K562 (cell line): ENCODE results near the gene OTOG. TPM values are rescaled to one million over a fixed set of nuclear protein-coding genes. Genes with fewer than 3 reads are reported as not detected.

Experiments
- ATAC-seq: fragments of 200-7000 bp; cut with Tn5 transposase; 3 replicates; pipeline ENCODE4 v1.9.1; 2020; ENCODE audit warnings: moderate library complexity
- BruUV-seq: library from RNA; stranded (reverse); fragments of 400-500 nt; replicated peaks from 2 replicates; lab custom pipeline; 2021; lab: Mats Ljungman, UMichigan
- CTCF ChIA-PET: fragments of 300-600 bp; formaldehyde crosslinking; extraction: SDS; loops from one replicate; lab custom pipeline; 2021; ENCODE audit warnings: low intra/inter-chr PET ratio; lab: Yijun Ruan, JAX
- POLR2A ChIA-PET: fragments of 300-600, 350-650 bp; sonication (Branson Sonifier 250); formaldehyde crosslinking; extraction: SDS; loops from one replicate; lab custom pipeline; 2021; ENCODE audit warnings: antibody characterized with exemption, inconsistent platforms; lab: Yijun Ruan, JAX
- DNase-seq, 4 experiments: peaks; one replicate each; pipeline versions ENCODE4 v3.0.0 to v3.0.0-alpha.2; 2011 to 2018; ENCODE audit warnings: low spot score in 3 of 4, mixed read lengths in 3 of 4; ENCODE audit errors: extremely low read depth in 1 of 4
- FAIRE-seq: peaks from 2 replicates; lab custom pipeline; 2011; peaks lifted over from hg19 to GRCh38; lab: Jason Lieb, UNC
- H2AFZ ChIP-seq: 2 replicates; pipeline ENCODE4 v1.6.0; 2011; ENCODE audit warnings: low read depth, low read length, control low read depth, inconsistent platforms
- H3K27ac ChIP-seq: fragments of 200-600 bp; 3 replicates; pipeline ENCODE4 v1.8.0; 2011; ENCODE audit warnings: low read depth, mild to moderate bottlenecking, control low read depth, inconsistent platforms, low read length, moderate library complexity, mixed read lengths; ENCODE audit errors: extremely low read depth
- H3K27me3 ChIP-seq, 2 experiments: fragments of 300-600 bp in 1 of 2; 2 replicates in 1 of 2; 3 replicates in 1 of 2; pipeline versions ENCODE4 v1.6.0 to v1.8.0; 2011; ENCODE audit warnings: inconsistent platforms in 2 of 2, low read length in 2 of 2, mild to moderate bottlenecking in 1 of 2, mixed read lengths in 1 of 2, moderate library complexity in 1 of 2; ENCODE audit not compliant: control insufficient read depth in 2 of 2, insufficient read depth in 2 of 2
- H3K36me3 ChIP-seq: fragments of 300-600 bp; 3 replicates; pipeline ENCODE4 v1.8.0; 2011; ENCODE audit warnings: mild to moderate bottlenecking, low read length, inconsistent platforms; ENCODE audit not compliant: control insufficient read depth, insufficient read depth
- H3K4me1 ChIP-seq, 2 experiments: fragments of 200-600 bp in 1 of 2; replicated peaks in 1 of 2; 2 replicates in 1 of 2; 3 replicates in 1 of 2; pipeline versions ENCODE4 v1.5.1 to v1.8.0; 2011; ENCODE audit warnings: inconsistent platforms in 2 of 2, low read length in 2 of 2, mild to moderate bottlenecking in 1 of 2, mixed read lengths in 1 of 2, moderate library complexity in 1 of 2; ENCODE audit not compliant: control insufficient read depth in 2 of 2, insufficient read depth in 2 of 2
- H3K4me2 ChIP-seq: 2 replicates; pipeline ENCODE4 v1.6.1; 2011; ENCODE audit warnings: low read length, control low read depth, inconsistent platforms, mixed read lengths; ENCODE audit not compliant: insufficient read depth
- H3K4me3 ChIP-seq: fragments of 200-600 bp; sonication (generic), shearing (Covaris generic); 2 replicates; pipeline ENCODE4 v1.5.1; 2016; ENCODE audit warnings: control low read depth, inconsistent platforms
- H3K79me2 ChIP-seq: fragments of 200-600 bp; 3 replicates; pipeline ENCODE4 v1.8.0; 2011; ENCODE audit warnings: low read length, inconsistent platforms; ENCODE audit not compliant: control insufficient read depth, insufficient read depth
- H3K9ac ChIP-seq, 2 experiments: 2 replicates each; pipeline versions ENCODE4 v1.6.0 to v1.6.1; 2011; ENCODE audit warnings: low read depth in 2 of 2, low read length in 2 of 2, control low read depth in 1 of 2, inconsistent platforms in 1 of 2, mild to moderate bottlenecking in 1 of 2, mixed read lengths in 1 of 2; ENCODE audit not compliant: insufficient read depth in 1 of 2
- H3K9me1 ChIP-seq: one replicate; pipeline ENCODE4 v1.6.0; 2011; ENCODE audit warnings: inconsistent platforms, mild to moderate bottlenecking, low read length, moderate library complexity; ENCODE audit not compliant: control insufficient read depth, insufficient read depth
- H3K9me3 ChIP-seq: replicated peaks from 2 replicates; pipeline ENCODE4 v1.5.1; 2011; ENCODE audit warnings: low read depth, low read length, inconsistent platforms; ENCODE audit not compliant: control insufficient read depth, insufficient read depth
- H4K20me1 ChIP-seq: replicated peaks from 2 replicates; pipeline ENCODE4 v1.6.1; 2011; ENCODE audit warnings: low read length, inconsistent platforms, mixed read lengths; ENCODE audit not compliant: control insufficient read depth, insufficient read depth
- BDP1 ChIP-seq: IDR thresholded peaks from 3 replicates; pipeline ENCODE4 v1.6.1; 2011; ENCODE audit not compliant: insufficient read length, insufficient read depth
- BRD4 ChIP-seq: fragments of 200-600 bp; sonication (generic); IDR thresholded peaks from 2 replicates; pipeline ENCODE4 v1.6.1; 2017; ENCODE audit warnings: inconsistent platforms
- CC2D1A ChIP-seq: fragments of 450-650 bp; IDR thresholded peaks from 2 replicates; pipeline ENCODE4 v1.6.1; 2017; ENCODE audit warnings: mild to moderate bottlenecking
- CHCHD3 ChIP-seq: fragments of 250-450 bp; sonication (Bioruptor Pico); IDR thresholded peaks from 2 replicates; pipeline ENCODE4 v2.1.2; 2022; ENCODE audit warnings: mild to moderate bottlenecking
- FOXK1 ChIP-seq: sonication (generic); formaldehyde crosslinking; IDR thresholded peaks from 2 replicates; pipeline ENCODE4 v1.8.0; 2022; ENCODE audit warnings: missing genetic modification reagents, mild to moderate bottlenecking, borderline replicate concordance
- HDAC3 ChIP-seq: fragments of 450-650 bp; IDR thresholded peaks from 2 replicates; pipeline ENCODE4 v1.6.1; 2018; ENCODE audit warnings: borderline replicate concordance, mild to moderate bottlenecking, moderate library complexity; ENCODE audit not compliant: partially characterized antibody
- RB1 ChIP-seq: fragments of 450-650 bp; IDR thresholded peaks from 2 replicates; pipeline ENCODE4 v1.6.1; 2017; ENCODE audit warnings: low read depth, mild to moderate bottlenecking
- SAP30 ChIP-seq: fragments of 200-600 bp; sonication (generic); IDR thresholded peaks from 2 replicates; pipeline ENCODE4 v1.6.1; 2012; ENCODE audit warnings: borderline replicate concordance, low read depth, mild to moderate bottlenecking, moderate library complexity, low read length, control low read depth, inconsistent platforms; ENCODE audit not compliant: insufficient read depth, poor library complexity, severe bottlenecking
- THAP12 ChIP-seq: fragments of 250-450 bp; sonication (Bioruptor Pico); IDR thresholded peaks from 2 replicates; pipeline ENCODE4 v1.9.0; 2021; ENCODE audit warnings: mild to moderate bottlenecking, inconsistent platforms
- ZBTB1 ChIP-seq: sonication (generic); formaldehyde crosslinking; IDR thresholded peaks from 2 replicates; pipeline ENCODE4 v1.8.1; 2023; ENCODE audit warnings: missing genetic modification reagents, low read depth, mild to moderate bottlenecking, borderline replicate concordance
- ZNF217 ChIP-seq: sonication (generic); formaldehyde crosslinking; IDR thresholded peaks from 2 replicates; pipeline ENCODE4 v1.8.0; 2022; ENCODE audit warnings: mild to moderate bottlenecking, missing genetic modification reagents
- ZNF77 ChIP-seq: fragments of 250-450 bp; sonication (Bioruptor Pico); IDR thresholded peaks from 2 replicates; pipeline ENCODE4 v1.5.0; 2020
- ZNF79 ChIP-seq: fragments of 250-450 bp; sonication (Bioruptor Pico); IDR thresholded peaks from 2 replicates; pipeline ENCODE4 v1.4.0; 2020; ENCODE audit warnings: low read depth, mild to moderate bottlenecking, moderate library complexity
- WGBS: fragments of 100-300 bp; shearing (Covaris generic); methylation state at CpG from one replicate; pipeline ENCODE4 v1.1.6; 2016; ENCODE audit warnings: low coverage, mixed read lengths; ENCODE audit not compliant: insufficient coverage; ENCODE audit errors: missing lambda C conversion rate; 5-methylcytosine and 5-hydroxymethylcytosine counted together
- in situ Hi-C: fragments of 300-500 bp; cut with MboI; formaldehyde crosslinking; loops from 4 replicates; pipeline ENCODE4 v1.15.0; 2018; ENCODE audit warnings: inconsistent platforms, mixed read lengths
- intact Hi-C: fragments of 100-400 bp; cut with micrococcal nuclease; formaldehyde crosslinking; loops from 2 replicates; pipeline ENCODE4 v1.14.2; 2022
- polyA plus RNA-seq, 8 experiments: library from polyadenylated mRNA; depleted of rRNA in 4 of 8; stranded (reverse) in 5 of 8; unstranded in 3 of 8; fragments of >200 nt; fragmentation: Nextera tagmentation in 2 of 8; fragmentation: Illumina TruSeq in 1 of 8; extraction: Ambion mirVana in 2 of 8; extraction: Trizol in 1 of 8; gene quantifications; 2 replicates each; pipeline versions ENCODE4 v1.2.1 to v1.2.3, GENCODE V29; 2011 to 2014; ENCODE audit warnings: inconsistent platforms in 1 of 8, missing spikeins in 1 of 8
- total RNA-seq, 7 experiments: library from RNA; depleted of rRNA in 6 of 7; stranded (reverse); fragments of >200 nt in 6 of 7; fragmentation: Illumina TruSeq in 2 of 7; extraction: Trizol in 2 of 7; gene quantifications; 2 replicates each; pipeline versions ENCODE4 v1.2.1 to v1.2.3, GENCODE V29; 2011 to 2021; ENCODE audit warnings: low replicate concordance in 1 of 7
- TF ChIP-seq, protein P1 (sequence below): fragments of 250-450 bp; sonication (Bioruptor Pico); IDR thresholded peaks from 2 replicates; pipeline ENCODE4 v1.4.0; 2020

Gene OTOG
- total and polyA plus RNA-seq, 9 of the 15 experiments (the other 6 are each of a cell fraction or from before 2014, with no cell fraction given), result not detected

GRCh38 chr11:17512101-17512500 lies 35.0 kb upstream of the OTOG start (continued):
- TF ChIP-seq ZBTB1, result no peak
- no peak for TF ChIP-seq HDAC3
- TF ChIP-seq FOXK1 (CRISPR knock-in tag), result no peak

DNA sequence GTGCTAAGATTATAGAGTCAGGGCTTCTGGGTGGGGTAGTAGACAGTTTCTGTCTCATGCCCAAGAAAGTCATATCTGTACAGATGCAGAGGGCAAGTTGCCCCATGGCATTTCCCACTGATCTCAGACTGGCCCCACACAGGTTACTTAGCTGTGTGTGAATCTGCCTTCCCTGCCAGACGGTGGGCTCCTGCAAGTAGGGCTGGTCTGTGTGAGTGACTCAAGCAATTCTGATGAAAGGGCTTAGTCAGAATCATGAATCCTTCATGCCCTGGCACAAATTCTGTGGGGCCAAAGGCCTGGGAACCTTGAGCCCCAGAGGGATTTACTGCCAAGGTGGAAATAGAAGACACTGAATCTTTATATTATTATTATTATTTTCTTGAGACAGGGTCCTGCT lies 33.2 kb upstream of the OTOG start:
- Histone ChIP-seq H2AFZ (no peak overlapping the region), H3K27me3 (peaks cover 15 to 46% of the 10 kb centered on the region in 2 experiments; a peak in 4 of 5 replicates), H3K4me2 (no peak overlapping the region), H3K4me3 (no peak overlapping the region), H4K20me1 (no peaks in the 10 kb centered on the region; the same call in 1 of the 2 replicates), H3K36me3 (no peaks in the 10 kb centered on the region), H3K4me1 (no peaks in the 10 kb centered on the region), H3K27ac (no peak overlapping the region), H3K9me1 (no peaks in the 10 kb centered on the region), H3K9me3 (no peaks in the 10 kb centered on the region), H3K79me2 (no peaks in the 10 kb centered on the region), H3K9ac (no peak overlapping the region)
- ChIA-PET CTCF (no interaction called here), POLR2A (no interaction called here)
- no peak for ATAC-seq
- no peak for DNase-seq
- no peak for FAIRE-seq
- in situ Hi-C loops, result no loop called here
- intact Hi-C loops, result no loop called here
- BruUV-seq, result no TSS peak
- 0% methylated on average over 1 of the region's 1 CpG for WGBS
- TF ChIP-seq, protein P1, sequence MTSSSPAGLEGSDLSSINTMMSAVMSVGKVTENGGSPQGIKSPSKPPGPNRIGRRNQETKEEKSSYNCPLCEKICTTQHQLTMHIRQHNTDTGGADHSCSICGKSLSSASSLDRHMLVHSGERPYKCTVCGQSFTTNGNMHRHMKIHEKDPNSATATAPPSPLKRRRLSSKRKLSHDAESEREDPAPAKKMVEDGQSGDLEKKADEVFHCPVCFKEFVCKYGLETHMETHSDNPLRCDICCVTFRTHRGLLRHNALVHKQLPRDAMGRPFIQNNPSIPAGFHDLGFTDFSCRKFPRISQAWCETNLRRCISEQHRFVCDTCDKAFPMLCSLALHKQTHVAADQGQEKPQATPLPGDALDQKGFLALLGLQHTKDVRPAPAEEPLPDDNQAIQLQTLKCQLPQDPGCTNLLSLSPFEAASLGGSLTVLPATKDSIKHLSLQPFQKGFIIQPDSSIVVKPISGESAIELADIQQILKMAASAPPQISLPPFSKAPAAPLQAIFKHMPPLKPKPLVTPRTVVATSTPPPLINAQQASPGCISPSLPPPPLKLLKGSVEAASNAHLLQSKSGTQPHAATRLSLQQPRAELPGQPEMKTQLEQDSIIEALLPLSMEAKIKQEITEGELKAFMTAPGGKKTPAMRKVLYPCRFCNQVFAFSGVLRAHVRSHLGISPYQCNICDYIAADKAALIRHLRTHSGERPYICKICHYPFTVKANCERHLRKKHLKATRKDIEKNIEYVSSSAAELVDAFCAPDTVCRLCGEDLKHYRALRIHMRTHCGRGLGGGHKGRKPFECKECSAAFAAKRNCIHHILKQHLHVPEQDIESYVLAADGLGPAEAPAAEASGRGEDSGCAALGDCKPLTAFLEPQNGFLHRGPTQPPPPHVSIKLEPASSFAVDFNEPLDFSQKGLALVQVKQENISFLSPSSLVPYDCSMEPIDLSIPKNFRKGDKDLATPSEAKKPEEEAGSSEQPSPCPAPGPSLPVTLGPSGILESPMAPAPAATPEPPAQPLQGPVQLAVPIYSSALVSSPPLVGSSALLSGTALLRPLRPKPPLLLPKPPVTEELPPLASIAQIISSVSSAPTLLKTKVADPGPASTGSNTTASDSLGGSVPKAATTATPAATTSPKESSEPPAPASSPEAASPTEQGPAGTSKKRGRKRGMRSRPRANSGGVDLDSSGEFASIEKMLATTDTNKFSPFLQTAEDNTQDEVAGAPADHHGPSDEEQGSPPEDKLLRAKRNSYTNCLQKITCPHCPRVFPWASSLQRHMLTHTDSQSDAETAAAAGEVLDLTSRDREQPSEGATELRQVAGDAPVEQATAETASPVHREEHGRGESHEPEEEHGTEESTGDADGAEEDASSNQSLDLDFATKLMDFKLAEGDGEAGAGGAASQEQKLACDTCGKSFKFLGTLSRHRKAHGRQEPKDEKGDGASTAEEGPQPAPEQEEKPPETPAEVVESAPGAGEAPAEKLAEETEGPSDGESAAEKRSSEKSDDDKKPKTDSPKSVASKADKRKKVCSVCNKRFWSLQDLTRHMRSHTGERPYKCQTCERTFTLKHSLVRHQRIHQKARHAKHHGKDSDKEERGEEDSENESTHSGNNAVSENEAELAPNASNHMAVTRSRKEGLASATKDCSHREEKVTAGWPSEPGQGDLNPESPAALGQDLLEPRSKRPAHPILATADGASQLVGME (CRISPR knock-in tag), result no peak
- TF ChIP-seq ZNF217 (CRISPR knock-in tag) (no peak), THAP12 (CRISPR knock-in tag) (no peak), ZNF77 (no peak), SAP30 (no peak), RB1 (no peak), CC2D1A (no peak), BDP1 (no peak), CHCHD3 (CRISPR knock-in tag) (no peak), ZNF79 (CRISPR knock-in tag) (no peak), BRD4 (no peak)
